Measurements from ENCODE around the gene GUCY2D.

DNA sequence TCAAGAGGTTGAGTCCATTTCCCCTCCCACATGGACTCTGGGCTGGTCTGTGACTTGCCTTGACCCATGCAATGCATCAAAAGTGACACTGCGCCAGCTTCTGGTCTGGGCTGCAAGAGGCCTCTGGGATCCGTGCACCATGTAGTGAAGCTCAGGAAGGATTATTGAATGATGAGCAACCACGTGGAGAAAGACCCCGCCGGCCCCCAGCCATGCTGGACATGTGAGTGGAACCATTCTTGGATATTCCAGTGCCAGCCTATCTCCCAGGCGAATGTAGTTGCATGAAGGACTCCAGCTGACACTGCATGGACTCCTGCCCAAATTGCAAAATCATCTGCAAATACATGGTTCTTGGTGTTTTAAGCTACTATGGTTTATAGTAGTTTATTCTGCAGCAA lies 28.8 kb downstream of the GUCY2D start:
- TF ChIP-seq POLR2A (IDR thresholded peaks at IDR 0.05) = no peak
- TF ChIP-seq, protein P1, sequence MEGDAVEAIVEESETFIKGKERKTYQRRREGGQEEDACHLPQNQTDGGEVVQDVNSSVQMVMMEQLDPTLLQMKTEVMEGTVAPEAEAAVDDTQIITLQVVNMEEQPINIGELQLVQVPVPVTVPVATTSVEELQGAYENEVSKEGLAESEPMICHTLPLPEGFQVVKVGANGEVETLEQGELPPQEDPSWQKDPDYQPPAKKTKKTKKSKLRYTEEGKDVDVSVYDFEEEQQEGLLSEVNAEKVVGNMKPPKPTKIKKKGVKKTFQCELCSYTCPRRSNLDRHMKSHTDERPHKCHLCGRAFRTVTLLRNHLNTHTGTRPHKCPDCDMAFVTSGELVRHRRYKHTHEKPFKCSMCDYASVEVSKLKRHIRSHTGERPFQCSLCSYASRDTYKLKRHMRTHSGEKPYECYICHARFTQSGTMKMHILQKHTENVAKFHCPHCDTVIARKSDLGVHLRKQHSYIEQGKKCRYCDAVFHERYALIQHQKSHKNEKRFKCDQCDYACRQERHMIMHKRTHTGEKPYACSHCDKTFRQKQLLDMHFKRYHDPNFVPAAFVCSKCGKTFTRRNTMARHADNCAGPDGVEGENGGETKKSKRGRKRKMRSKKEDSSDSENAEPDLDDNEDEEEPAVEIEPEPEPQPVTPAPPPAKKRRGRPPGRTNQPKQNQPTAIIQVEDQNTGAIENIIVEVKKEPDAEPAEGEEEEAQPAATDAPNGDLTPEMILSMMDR (IDR thresholded peaks at IDR 0.05) = no peak
